ENCODE data around the gene KIAA1328.
"Not testable (repeated sequence)": the region's sequence is repeated elsewhere in the genome, so short reads cannot be mapped to it uniquely, and the experiment has no call there.

The KIAA1328 gene

GRCh38 chr18:36828630-36829361, at the start of gene KIAA1328, which contains the start of gene TPGS2:
Gene KIAA1328, plus strand, starts transcription at chr18:36829127. Its CDS starts 12 bp downstream, at chr18:36829139.
Gene TPGS2, minus strand, starts transcription at chr18:36829002. Its CDS starts 235 bp downstream, at chr18:36828767.
- peak; percentile 77 for DNase-seq

DNA sequence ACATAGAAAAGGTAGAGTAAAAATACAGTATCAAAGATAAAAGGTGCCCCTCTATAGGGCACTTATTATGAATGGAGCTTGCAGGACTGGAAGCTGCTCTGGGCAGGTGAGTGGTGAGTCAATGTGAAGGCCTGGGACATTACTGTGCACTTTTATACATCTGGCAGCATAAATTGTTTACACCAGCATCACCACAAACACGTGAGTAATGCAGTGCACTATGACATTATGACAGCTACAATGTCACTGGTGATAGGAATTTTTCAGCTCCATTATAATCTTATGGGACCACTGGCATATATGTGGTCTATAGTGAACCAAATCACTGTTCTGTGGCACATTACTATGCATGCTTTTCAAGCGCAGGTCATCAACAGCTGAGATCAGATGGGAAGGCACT, 48.2 kb upstream of the KIAA1328 start:
- DNase-seq: no peak

DNA sequence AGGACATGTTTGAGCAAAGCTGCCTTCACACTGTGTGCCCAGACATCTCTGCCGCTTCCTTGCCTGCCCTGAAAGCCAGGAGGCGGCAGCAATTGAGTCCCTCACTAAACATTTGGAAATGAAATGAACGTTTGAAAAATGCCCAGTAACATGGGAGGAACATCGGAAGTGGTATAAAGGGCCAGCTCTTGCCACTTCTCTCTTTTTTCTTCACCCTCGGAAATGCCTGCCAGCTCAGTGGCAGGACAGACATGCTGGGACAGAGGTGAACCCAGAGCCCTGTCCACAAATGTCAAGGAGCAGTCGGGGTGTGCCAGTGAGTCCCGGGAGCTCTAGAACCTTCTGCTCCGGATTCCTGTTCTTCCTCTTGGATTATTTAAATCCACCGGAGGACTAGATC, 46.2 kb upstream of the KIAA1328 start:
- DNase-seq: no peak

GRCh38 chr18:36783792-36784191, 45.1 kb upstream of the KIAA1328 start:
- DNase-seq: no peak

- DNase-seq: no peak
Measured at GRCh38 chr18:36786686-36787085, 42.2 kb upstream of the KIAA1328 start.

GRCh38 chr18:36792634-36793283, 36.2 kb upstream of the KIAA1328 start:
- no peak for DNase-seq

DNA sequence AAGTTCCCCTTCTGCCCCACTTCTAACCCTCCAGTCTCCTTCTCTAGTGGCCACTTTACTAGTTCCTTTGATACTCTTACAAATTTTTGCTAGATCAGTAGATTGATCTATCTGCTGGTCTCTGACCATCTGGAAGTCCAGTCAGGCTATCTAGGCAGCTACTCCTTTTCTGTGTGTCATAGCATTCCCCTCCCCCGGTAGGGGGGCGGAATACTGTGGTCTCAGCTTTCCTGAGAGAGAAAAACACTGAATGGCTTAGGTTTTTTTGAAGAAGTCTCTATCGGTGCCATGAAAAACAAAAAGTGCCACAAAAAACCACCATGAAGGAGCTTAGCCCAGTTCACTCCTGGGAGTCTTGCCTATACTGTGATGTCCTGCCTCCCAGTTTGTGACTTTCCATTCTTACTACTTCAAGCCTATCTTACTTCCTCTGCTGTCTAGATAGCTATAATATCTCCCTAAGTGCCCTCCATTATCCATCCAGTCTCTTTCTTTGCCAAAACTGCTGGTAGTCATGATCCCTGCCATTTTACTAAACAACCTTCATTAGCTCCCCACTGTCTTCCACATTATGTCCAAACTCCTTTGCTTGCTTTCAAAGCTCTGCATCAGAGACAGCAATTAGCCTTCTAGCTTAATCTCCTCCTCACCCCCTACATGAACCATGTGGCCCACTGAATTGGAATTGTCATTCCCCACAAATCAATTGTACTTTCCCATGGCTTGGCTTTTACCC, 30.0 kb upstream of the KIAA1328 start:
- DNase-seq: no peak

GRCh38 chr18:36805105-36805504, 23.8 kb upstream of the KIAA1328 start:
- DNase-seq: no peak

DNA sequence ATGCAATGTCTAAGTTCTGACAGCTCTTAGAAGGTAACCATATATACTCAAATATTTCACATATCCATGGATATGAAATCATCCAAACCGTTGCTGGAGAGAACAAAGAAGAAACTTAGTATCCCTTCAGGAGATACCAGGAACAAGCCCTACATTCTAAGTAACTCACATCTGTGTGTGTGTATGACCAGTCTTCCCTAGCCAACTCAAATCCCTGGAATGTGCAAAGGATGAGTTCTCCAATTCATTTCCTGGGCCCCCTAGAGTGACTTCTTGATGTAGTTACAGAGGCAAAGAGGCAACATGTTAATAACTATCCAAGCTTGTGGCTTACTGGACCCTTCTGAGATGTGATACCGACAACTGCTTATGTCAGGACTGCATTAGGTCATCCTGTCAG, 20.2 kb upstream of the KIAA1328 start:
- DNase-seq: no peak

DNA sequence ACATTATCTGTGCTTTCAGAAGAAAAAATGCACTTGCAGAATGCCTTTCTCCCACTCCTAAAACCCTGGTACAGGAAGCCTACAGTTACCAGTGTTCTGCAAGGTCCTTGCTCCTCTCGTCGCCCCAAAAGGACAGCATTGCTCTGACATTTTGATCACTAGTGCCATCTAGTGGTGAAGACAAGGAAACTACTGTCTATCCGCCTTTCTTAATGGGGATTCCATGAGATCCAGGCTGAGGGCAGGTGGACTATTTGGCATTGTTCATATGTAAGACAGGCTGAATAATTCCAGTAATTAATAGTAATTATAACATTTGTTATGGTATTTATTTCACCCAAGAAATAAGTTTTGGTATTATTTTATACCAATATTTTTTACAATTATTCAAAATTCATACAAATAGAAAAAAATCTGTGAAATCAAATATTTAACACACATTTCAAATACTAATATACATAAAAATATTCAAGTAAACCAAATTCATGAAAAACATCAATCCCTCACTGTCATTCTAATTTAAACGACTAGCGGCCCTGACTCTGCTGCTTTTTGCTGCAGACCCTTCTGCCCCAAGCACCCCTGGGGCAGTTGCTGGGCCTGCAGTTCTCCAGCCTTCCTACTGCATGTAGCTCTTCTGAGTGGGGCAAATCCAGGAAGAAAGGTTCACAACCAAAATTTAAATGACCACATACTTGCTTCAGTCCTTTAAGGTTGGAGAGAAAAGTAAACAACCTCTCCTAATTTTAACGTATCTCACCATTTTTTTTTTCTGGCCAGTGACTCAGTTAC, 19.1 kb upstream of the KIAA1328 start:
- no peak for DNase-seq

GRCh38 chr18:36811430-36811829, 17.5 kb upstream of the KIAA1328 start:
- DNase-seq: no peak

DNA sequence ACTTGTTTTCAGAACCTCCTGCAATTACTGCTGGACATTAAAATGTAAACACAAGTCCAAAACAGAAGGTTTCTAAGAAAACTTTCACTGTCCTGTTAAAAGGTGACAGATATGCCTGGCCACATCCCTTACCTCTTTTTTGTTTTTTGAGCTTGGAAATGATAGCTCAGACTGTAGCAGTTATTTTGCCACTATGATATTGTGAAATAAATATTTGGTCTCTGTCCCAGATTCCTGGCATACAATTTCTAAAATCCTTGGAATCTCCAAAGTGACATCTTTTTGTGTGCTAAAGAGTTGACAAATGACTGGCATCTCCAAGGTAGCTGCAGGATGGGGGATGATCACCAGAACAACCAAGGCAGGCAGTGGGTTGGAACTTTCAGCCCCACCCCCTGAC, 17.0 kb upstream of the KIAA1328 start:
- DNase-seq: no peak

DNA sequence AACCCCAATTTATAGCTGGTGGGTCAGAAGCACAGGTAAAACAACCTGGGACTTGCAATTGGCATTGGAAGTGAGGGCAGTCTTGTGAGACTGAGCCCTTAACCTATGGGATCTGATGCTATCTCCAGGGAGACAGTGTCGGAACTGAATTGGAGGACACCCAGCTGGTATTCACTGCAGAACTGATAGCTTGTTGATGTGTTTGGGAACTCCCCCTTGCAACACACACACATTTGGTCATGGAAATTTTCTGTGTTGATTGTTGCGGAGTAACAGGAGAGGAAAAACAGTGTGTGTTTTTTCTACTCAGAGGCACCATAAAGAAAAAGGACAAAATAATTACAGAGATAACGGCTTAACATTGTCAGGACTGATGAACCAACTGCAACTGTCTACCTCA, 16.2 kb upstream of the KIAA1328 start:
- no peak for DNase-seq

GRCh38 chr18:36813101-36813775, 15.7 kb upstream of the KIAA1328 start:
- no peak for DNase-seq

GRCh38 chr18:36813824-36814223, 15.1 kb upstream of the KIAA1328 start:
- no peak for DNase-seq

DNA sequence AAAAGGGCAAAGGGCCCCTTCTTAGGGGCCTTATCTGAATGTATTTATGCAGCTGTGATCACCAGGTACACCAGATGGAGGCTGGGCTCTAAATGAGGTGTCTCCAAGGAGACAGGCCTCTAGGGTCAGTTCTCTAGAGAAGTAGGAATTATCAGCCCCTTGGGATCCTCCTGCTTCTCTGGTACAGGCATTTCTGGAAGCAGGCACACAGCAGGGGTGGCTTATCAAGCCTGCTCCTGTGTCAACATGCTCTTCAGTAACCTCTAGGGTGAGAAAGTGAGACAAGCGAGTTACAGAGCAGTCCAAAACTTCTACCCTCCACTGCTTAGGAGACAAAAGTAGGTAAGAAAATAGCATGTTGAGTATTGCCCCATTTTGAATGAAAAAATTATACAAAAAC, 13.9 kb upstream of the KIAA1328 start:
- no peak for DNase-seq

DNA sequence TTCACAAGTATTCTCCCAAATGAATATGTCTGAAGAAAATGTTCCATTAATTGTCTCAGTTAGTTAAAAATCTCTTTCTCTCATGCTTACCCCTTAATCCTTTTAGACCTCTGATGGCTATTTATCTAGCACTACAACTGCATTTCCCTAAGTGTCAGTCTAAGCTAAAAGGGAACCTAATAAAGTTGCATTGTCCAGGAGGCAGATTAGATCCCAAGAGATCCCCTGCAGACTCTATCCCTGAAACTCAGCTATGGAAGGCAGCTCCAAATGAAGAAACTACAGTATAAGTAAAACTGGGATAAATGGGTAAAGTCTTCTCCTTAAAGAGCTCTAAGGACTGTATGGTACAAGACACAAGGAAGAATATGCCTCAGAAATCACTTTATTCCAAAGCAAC, 12.8 kb upstream of the KIAA1328 start:
- DNase-seq: not testable (repeated sequence)

- DNase-seq: no peak
Measured at GRCh38 chr18:36817039-36817438, 11.9 kb upstream of the KIAA1328 start.

- no peak for DNase-seq
Measured at GRCh38 chr18:36818652-36819051, 10.3 kb upstream of the KIAA1328 start.

- no peak for DNase-seq
Measured at GRCh38 chr18:36819621-36820020, 9.3 kb upstream of the KIAA1328 start.

DNA sequence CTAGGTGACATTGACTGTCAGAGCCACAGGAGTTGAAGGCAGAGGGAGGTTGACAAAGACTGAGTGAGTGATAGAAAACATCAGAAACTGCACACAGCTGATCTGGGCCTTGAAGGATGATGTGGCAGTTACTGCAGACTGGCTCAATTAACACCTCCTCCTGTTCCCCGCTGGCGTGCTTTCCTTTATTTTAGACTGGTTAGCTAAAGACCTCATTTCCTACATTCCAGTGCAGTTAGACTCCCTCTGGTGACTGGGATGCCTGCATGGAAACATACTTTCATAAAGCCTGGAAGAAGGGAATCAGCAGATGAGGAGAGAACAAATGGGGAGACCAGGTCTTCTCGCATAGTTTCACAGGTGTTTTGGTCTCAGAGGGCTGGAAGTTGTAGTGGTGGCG, 7.2 kb upstream of the KIAA1328 start:
- no peak for DNase-seq

- DNase-seq: no peak
Measured at GRCh38 chr18:36825526-36825925, 3.4 kb upstream of the KIAA1328 start.
